HUDEP-2 (cell line): ENCODE measurements around the gene ATG10.
"Not testable (repeated sequence)": the region's sequence is repeated elsewhere in the genome, so short reads cannot be mapped to it uniquely, and the experiment has no call there.

Experiments used
- DNase-seq, 76 experiments: peaks; one replicate each; lab custom pipeline; 2025; ENCODE audit not compliant: unreplicated experiment in 76 of 76; lab: John Stamatoyannopoulos, UW

The ATG10 gene

DNA sequence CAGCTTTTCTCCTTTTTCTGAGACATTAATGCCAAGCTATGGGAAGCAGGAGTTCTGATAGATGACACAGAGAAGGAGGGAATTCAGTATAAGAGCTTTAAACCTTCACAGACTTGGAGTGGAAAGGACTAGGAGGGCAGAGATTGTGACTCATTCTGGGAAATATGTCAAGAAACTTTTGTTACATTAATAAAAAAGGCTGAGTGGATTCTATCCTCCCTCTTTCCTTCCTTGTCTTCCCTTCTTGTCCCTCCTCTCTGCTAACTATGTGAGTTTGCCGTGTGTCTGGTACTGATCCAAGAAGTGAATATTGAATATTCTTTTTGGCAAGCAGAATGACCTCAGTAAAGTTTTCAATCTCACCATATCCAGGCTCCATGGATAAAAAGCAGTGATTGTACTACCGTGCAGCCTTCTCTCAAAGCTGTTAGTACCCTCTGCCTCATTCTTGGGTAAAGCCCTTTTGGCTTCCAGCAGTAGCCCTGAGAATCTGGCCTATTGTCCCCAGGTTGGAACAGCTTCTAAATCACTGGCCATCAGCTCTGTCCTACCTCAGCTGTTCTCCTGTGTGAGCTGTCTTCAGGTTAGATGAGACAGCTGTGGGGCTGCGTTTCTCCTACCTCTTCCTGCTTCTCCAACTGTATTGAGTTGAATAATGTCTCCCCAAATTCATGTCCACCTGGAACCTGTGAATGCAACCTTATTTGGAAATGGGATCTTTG, 73.9 kb downstream of the ATG10 start:
- DNase-seq = no peak

DNA sequence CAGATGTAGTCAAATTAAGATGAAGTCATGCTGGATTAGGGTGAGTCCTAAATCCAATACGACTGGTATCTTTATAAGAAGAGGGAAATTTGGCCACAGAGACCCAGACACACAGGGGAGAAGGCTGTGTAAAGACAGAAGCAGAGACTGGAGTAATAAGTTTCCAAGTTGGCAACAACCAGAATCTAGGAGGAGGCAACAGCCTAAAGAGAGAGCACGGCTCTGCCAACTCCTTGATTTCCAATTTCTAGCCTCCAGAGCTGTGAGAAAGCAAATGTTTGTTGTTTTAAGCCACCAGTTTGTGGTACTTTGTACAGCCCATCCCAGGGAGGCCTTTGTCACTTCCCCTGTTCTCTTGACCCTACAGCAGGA, 74.4 kb downstream of the ATG10 start:
- DNase-seq = no peak

DNA sequence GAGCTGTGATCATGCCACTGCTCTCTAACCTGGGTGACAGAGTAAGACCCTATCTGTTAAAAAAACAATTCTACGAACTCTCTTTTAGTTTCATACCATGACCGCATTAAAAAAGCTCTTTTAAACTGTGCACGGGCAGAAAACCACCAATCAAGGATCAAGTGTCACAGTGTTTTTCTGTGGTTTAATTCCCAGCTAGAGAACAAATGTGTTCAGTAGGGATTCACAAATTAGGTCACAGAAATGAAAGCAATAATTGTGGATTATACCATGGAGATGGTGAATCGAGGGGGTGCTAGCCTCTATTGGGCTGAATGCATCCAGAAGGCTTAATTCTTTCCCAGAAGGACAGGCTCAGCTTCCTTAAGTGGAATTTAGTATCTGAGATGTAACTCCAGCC, 79.1 kb downstream of the ATG10 start:
- DNase-seq = no peak

DNA sequence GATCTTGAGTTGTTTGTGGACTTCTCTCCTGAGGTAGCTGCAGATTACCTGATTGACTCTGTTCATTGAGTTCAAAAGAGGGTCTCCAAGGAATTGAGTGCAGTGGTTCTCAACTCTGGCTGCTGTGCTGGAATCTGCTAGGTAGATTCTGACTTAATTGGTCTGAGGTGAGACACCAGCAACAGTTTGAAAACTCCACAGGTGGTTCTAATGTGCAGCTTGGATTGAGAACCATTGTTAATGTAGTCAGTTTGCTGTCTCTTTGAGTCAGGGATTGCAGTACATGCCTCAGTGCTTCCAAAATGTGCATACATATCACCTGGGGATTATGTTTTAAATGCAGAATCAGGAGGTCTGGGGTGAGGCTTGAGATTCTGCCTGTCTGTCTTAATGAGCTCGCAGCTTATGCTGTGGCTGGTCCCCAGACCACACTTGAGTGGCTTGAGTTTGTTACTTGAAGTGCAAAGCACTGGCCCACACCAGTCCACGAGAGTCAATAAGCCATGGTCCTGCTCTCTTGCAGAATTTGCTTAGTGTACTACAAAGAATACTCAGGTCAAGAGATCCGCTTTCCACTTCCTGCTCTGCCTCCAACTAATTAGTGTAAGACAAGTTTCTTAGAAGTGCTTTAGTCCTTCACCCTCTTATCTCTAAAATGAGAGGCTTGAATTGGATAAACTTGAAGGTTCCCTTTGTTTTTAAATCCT, 82.3 kb downstream of the ATG10 start:
- peak in 1 of 76 experiments; percentile 0 for DNase-seq

DNA sequence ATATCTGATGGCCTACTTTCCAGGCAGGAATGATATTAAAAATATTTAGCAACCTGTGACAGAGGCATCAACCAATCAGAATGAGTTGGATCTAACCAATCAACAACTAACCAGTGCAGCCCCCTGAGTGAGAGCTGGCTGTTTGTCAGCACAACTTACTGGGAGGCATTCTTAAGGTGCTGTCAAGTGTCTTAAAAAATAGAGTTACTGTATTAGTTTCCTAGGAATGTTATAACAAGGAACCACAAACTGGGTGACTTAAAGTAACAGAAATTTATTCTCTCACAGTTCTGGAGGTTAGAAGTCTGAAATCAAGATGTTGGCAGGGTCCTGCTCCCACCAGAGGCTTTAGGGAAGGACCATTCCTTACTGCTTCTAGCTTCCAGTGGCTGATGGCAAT, 85.2 kb downstream of the ATG10 start:
- no peak for DNase-seq

DNA sequence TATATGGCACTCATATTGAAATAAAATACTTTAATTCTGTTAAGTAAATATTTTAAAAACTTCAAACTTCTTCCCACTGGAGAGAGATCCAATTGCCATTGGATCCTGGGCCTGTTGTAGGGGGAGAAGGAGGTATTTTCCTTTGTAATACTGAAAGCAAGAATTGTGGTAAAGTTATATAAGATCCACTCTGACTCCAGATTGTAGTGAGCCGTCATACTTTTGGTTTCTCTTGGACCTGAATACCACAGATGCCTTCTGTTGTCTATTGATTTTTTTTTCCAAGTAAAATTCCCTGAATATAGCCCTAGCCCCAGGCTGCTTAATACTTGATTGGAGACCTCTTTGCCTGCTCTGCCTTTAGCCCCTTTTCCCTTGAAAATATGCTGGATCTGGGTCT, 86.9 kb downstream of the ATG10 start:
- DNase-seq = no peak

DNA sequence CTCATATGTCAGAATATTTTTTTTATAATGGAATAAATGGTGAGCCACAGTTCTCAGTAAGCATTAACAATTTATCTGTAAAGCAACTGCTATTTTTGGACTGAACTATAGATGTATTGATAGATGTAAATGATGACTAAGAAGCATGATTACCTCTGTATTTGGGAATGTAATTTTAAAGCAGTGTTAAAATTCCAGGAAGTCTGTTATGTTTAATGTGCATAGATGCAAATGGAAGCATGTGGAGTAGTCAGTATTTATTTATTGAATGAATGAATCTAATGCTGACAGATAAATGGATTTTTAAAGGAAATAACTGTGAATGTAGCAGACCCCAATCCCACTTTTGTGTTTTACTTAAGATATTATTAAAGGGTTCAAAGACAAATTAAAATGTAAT, 95.0 kb downstream of the ATG10 start:
- no peak for DNase-seq

DNA sequence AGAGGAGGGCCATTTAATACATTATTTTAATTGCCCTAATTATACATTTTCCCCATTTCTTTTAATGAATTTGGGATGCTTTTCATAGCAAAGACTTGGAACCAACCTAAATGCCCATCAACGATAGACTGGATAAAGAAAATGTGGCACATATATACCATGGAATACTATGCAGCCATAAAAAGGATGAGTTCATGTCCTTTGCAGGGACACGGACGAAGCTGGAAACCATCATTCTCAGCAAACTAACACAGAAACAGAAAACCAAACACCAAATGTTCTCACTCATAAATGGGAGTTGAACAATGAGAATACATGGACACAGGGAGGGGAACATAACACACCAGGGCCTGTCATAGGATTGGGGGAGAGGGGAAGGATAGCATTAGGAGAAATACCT, 96.2 kb downstream of the ATG10 start:
- DNase-seq = not testable (repeated sequence)

DNA sequence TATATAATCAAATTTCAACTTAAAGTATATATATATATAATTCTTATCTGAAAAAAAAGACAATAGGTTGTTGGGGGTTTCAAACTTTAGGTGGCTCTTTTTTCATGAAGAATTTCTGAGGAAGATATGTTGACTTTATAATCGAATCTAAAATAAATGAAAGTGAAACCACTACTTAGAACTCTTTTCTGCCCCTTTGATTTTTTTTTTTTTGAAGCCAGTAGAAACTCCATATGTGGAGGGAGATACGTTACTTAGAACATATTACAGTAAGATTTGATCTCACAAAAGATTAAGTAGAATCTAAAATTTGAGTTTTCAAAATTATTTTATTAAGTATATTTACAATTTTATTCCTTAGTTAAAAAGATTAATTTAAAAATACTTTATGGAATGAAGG, 96.9 kb downstream of the ATG10 start:
- no peak for DNase-seq

DNA sequence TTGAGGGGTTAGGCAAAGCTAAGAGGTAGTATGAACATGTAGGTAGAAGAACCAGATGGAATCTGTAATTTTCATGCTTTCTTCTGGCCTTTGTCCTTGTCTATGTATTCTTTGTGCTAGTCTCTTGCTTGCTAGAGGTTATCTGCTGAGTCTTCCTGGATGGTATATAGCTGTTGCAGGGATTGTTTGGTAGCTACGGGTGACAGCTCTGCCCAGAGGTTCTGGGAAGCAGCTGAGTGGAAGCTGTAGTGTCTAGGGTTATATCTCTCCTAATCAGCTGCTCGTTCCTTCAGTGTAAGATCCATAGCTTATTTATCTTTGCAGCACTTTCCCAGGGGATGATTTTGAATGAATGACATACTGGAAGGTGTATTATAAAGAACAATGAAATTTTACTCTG, 100.3 kb downstream of the ATG10 start:
- DNase-seq = no peak

DNA sequence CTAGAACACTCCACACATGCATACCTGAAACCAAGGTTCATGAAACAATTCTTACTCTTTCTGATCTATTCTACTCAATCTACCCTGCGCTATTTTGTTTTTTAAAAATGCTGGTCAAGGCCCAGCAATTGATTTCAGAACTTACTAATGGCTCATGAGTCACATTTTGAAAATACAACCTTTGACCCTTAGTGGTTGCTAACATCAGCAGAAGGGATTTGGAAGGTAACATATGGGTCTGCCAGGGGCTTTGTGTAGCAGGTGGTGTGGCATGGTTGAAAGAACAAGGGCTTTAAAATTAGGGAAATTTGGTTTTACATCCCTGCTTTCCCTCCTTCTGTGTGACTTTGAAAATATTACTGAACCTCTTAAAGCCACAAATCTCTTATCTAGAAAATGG, 101.4 kb downstream of the ATG10 start:
- DNase-seq = no peak

DNA sequence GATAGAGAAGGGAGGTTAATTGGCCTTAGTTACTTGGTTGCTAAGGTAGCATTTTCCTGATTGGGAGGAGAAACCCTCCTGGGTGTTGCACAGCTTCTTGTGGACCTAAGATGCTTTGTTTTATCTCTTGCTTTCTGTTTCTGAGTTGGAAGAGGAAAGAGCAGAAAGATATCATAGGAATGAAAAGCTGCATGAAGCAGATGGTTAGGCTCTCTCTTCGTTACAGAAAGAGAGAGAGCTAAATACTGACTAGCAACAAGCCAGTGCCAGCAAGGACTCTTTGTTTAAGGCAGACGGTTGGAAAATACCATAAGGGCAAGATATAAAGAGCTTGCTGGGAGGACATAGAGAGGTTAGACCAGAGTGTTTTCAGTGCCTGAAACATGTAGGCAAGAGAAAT, 103.1 kb downstream of the ATG10 start:
- no peak for DNase-seq

DNA sequence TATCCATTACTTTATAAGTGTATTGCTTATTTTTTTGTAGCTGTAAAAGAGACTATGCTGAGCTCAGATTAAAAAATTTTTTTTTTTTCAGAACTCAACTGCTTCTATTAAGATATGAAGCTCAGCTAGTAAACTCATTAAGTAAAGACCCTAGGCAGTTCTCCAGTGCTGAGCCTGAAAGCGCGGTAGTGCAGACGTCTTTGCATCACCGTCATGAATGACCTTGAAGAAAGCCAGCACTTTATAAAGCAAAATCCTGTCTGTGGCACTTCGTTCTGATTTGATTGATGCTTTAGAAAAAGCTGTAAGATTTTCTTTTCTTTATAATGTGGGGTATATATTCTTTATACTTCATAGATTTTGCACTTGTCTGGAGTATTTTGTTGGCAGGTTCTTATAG, 105.7 kb downstream of the ATG10 start:
- no peak for DNase-seq

DNA sequence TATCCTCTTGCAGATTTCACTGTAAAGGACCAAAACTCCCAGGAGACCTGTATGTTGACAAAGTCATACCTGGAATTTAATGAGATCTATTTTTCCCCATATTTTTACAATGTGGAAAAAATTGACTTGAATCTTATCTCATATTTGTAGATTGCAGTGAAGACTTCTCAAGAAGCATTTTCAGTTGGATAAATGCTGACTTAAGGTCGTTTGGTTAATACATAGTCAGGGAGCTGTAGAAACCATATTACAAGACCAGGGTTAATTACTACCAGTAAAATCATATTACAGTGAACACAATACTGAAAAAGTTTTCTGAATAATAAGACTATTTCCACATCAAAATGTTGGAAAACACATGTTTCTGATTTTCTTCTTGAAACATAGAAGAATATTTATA, 119.8 kb downstream of the ATG10 start:
- no peak for DNase-seq

DNA sequence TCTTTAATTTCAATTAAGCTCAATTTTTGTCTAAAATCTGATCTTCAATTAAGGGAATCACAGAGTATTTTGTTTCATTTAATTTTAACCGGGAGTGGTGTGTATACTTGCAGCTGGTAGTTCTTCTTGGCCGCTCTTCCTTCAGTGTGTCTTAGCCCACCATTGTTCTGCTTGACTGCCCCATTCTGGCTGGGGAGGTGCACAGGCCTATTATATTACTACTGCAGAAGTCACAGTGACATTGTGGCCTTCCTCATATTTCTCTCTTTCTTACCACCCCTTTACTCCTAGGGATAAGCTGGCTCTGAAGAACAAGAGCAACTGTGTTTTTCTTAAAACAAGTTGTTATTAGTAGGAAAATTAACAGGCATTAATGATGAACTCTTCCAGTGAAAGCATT, 123.7 kb downstream of the ATG10 start:
- DNase-seq = no peak

DNA sequence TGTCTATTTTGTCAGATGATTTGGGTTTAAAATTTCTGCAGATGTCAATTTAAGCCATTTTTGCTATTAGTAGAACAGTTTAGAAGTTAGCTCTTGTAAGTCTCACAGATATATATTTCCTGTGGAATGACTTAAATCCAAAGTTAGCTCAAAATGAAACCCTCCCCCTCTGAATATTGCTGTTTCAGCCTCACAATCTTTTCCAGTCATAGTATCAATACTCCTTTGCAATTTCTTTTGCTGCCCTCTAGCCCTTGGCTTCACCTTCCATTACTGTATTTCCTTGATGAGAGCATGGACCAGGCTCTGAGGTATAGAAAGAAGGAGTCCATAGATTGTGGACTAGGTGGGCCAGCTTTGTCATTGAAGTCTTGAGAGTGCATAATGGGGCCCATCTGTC, 124.4 kb downstream of the ATG10 start:
- DNase-seq = no peak

DNA sequence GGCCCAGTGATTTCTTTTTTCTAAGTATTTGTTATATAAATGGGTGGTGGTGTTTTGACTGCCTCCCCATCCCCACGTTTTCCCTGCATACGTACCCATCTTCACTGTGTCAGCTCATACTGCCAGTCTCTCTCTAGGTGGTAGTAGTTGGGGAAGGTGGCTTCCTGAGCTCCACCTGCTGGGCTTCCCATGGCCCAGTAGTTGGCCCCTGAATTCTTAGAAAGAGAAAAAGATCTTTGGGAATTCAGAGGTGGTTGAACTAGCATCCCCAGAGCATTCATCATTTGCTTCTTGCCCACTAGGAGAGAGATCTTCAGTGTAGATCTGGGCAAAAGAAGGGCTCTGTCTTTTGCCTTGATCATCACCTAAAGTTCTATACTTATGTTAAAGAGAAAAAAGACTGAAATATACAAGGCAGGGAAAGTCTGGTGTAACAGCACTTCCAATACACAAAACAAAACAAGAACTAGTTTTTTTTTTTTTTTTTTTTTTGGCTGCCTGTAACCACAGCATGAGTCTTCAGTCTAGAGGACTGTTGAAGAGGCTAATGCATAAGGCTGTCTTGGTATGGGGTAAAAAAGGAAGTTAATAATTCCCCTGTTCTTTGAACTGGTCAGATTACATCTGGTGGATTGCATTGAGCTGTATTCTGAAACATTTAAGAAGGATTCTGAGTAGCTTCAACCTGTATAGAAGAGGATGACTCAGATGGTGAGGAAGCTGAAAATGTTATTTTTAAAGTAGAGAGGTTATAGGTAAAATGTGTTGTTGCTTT, 128.7 kb downstream of the ATG10 start:
- no peak for DNase-seq

DNA sequence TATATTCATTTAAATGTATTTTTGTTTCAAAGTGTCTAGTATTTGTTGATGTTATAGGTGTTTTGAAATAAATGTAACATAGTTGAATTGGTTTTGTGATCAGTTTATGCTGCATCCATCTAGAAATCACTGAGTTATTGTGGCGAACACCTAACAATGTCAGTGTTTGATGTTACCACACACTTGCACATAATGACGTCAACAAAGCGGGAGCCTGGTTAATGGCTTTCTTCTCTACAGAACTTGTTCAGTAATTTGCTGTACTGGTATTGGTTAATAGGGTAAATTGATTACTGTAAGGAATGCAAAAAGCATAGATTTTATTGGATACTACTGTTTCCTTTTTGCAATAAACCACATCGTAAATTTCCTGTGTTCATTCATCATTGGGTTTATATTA, 133.0 kb downstream of the ATG10 start:
- DNase-seq = no peak

DNA sequence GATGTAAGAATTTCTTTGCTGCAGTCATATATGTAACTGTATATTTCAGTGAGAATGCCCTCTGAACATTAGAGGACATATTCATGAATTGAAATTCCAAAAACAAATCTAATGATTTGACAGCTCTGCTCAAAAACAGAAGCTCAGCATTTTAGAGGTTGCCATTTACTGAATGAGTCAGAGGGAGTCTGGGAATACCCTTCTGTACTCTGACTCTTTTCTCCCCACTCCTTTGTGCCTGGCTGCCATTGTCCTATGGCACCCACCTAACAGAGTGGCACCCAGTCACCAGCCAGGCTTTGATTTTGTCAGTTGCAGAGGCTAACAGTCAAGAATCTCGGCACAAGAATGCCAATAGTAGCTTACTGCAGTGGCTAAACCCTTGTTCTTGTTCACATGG, 133.6 kb downstream of the ATG10 start:
- no peak for DNase-seq

DNA sequence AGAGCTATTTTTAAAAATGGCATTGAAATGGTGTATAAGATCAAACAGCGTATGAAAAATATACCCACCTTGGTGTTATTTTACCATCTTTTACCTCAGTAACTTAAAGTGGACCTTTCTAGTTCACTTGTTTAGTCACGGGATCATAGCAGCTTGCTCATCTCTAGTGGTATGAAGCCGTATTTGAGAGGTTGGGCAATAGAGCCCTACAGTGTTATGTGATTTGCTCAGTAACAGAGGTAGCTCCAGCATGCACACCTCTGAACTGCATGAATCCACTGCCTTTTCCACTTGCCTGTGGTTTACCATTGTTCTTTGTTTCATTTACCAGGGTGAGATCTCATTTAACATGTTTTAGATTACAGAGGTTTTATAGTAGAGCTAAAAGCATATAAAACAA, 134.4 kb downstream of the ATG10 start:
- no peak for DNase-seq

DNA sequence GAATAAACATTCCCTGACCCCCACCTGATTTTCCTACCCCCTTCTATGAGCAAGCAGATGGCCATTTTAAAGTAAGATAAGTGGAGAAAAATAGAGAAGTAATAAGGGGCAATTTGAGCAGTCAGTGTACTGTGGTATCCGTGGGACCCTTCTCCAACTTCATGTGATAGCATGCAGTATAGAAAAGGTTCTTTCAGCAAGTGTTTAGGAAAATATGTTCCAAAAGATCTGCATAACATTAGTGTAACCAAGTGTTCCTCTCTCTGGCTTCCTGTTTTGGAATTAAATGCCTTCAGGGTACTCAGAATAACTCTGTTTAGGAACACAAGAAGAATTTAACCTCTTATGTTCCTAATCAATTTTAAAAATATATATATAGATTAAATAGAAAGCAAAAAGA, 134.9 kb downstream of the ATG10 start:
- no peak for DNase-seq

DNA sequence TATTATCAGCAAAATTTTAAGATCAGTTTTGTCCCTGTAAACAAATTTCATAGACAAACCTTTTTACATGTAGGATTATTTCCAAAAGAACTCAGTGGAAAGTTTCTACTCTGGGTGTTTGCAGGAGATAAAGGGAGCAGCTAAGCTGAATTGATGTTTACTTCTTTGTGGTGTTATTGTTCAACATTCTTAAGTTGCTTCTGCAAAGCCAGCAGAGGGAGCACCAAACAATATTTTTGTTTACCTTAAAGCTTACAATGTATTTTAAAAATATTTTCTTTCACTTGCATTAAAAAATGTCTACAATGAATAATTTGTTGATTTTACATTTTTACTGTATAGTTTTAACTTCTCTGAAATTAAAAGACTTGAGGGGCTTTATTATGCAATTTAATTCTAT, 135.4 kb downstream of the ATG10 start:
- DNase-seq = peak in 4 of 76 experiments; percentile 2 to 4 (median 2)
